Mammary epithelial cell (primary cell): ENCODE results near the gene AP2A2.

ENCODE experiments used
- EZH2 ChIP-seq: IDR thresholded peaks from 2 replicates; pipeline ENCODE4 v1.6.1; 2012; ENCODE audit warnings: low read length, inconsistent platforms, borderline replicate concordance
- TF ChIP-seq, protein P1 (sequence below), 2 donors: IDR thresholded peaks in 1 of 2; conservative IDR thresholded peaks in 1 of 2; 2 replicates each; pipeline ENCODE4 v1.5.1; 2011 to 2012; ENCODE audit warnings: inconsistent platforms in 2 of 2, low read length in 2 of 2, mild to moderate bottlenecking in 2 of 2, control low read depth in 1 of 2, low read depth in 1 of 2; ENCODE audit not compliant: insufficient read depth in 1 of 2; ENCODE audit errors: extremely low read depth in 1 of 2

DNA sequence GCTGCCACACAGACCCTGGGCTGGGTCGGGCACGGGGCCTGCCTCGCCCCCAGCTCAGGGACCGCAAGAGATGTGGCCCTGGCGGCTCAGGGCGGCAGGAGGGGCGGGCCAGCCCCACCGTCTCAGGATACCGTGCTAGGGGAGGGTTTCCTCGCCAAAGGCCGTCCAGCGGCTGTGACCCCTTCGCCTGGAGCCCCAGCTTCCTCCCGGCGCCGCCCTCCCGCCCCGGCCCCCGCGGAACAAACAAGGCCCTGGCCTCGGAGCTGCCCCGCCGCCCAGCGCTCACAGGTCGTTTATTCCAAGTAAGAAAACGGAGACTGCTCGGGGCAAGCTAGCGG lies 543 bp upstream of the AP2A2 start:
- TF ChIP-seq, protein P1, sequence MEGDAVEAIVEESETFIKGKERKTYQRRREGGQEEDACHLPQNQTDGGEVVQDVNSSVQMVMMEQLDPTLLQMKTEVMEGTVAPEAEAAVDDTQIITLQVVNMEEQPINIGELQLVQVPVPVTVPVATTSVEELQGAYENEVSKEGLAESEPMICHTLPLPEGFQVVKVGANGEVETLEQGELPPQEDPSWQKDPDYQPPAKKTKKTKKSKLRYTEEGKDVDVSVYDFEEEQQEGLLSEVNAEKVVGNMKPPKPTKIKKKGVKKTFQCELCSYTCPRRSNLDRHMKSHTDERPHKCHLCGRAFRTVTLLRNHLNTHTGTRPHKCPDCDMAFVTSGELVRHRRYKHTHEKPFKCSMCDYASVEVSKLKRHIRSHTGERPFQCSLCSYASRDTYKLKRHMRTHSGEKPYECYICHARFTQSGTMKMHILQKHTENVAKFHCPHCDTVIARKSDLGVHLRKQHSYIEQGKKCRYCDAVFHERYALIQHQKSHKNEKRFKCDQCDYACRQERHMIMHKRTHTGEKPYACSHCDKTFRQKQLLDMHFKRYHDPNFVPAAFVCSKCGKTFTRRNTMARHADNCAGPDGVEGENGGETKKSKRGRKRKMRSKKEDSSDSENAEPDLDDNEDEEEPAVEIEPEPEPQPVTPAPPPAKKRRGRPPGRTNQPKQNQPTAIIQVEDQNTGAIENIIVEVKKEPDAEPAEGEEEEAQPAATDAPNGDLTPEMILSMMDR (conservative IDR thresholded peaks at IDR 0.05 in 1 of 2, IDR thresholded peaks at IDR 0.05 in 1 of 2; ENCODE audit: extremely low read depth in 1 of 2, insufficient read depth in 1 of 2, low read depth in 1 of 2, low read length in 2 of 2): no peak
- TF ChIP-seq EZH2: no peak
